K562 (cell line): ENCODE measurements around the gene GCNT2. TPM values are rescaled to one million over a fixed set of nuclear protein-coding genes. Genes with fewer than 3 reads are reported as not detected.

Source experiments
- FOXA1 ChIP-seq: fragments of 450-650 bp; IDR thresholded peaks from 2 replicates; pipeline ENCODE4 v1.6.1; 2016; ENCODE audit warnings: mild to moderate bottlenecking, borderline replicate concordance
- polyA plus RNA-seq, 8 experiments: library from polyadenylated mRNA; depleted of rRNA in 4 of 8; stranded (reverse) in 5 of 8; unstranded in 3 of 8; fragments of >200 nt; fragmentation: Nextera tagmentation in 2 of 8; fragmentation: Illumina TruSeq in 1 of 8; extraction: Ambion mirVana in 2 of 8; extraction: Trizol in 1 of 8; gene quantifications; 2 replicates each; pipeline versions ENCODE4 v1.2.1 to v1.2.3, GENCODE V29; 2011 to 2014; ENCODE audit warnings: inconsistent platforms in 1 of 8, missing spikeins in 1 of 8
- total RNA-seq, 7 experiments: library from RNA; depleted of rRNA in 6 of 7; stranded (reverse); fragments of >200 nt in 6 of 7; fragmentation: Illumina TruSeq in 2 of 7; extraction: Trizol in 2 of 7; gene quantifications; 2 replicates each; pipeline versions ENCODE4 v1.2.1 to v1.2.3, GENCODE V29; 2011 to 2021; ENCODE audit warnings: low replicate concordance in 1 of 7
- TF ChIP-seq, protein P1 (sequence below): fragments of 250-450 bp; sonication (Bioruptor Pico); IDR thresholded peaks from 2 replicates; pipeline ENCODE4 v1.4.0; 2020; ENCODE audit warnings: mild to moderate bottlenecking, moderate library complexity
- TF ChIP-seq, protein P2 (sequence below): fragments of 250-450 bp; sonication (Bioruptor Pico); IDR thresholded peaks from 2 replicates; pipeline ENCODE4 v1.5.0; 2020; ENCODE audit warnings: mild to moderate bottlenecking, borderline replicate concordance
- TF ChIP-seq, protein P3 (sequence below), 2 experiments: fragments of 450-650 bp in 1 of 2; sonication (generic) in 1 of 2; formaldehyde crosslinking in 1 of 2; IDR thresholded peaks; 2 replicates each; pipeline versions ENCODE4 v1.7.1 to v1.9.0; 2016 to 2022; ENCODE audit warnings: inconsistent platforms in 1 of 2, mild to moderate bottlenecking in 1 of 2, missing genetic modification reagents in 1 of 2

Gene GCNT2
- total and polyA plus RNA-seq, 9 of the 15 experiments (the other 6 are each of a cell fraction or from before 2014, with no cell fraction given) = 0.78 to 2.6 (median 1.6) TPM

GRCh38 chr6:10507715-10508114, 13.4 kb upstream of the GCNT2 start (continued):
- TF ChIP-seq, protein P1, sequence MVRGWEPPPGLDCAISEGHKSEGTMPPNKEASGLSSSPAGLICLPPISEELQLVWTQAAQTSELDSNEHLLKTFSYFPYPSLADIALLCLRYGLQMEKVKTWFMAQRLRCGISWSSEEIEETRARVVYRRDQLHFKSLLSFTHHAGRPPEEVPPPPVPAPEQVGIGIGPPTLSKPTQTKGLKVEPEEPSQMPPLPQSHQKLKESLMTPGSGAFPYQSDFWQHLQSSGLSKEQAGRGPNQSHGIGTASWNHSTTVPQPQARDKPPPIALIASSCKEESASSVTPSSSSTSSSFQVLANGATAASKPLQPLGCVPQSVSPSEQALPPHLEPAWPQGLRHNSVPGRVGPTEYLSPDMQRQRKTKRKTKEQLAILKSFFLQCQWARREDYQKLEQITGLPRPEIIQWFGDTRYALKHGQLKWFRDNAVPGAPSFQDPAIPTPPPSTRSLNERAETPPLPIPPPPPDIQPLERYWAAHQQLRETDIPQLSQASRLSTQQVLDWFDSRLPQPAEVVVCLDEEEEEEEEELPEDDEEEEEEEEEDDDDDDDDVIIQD (CRISPR knock-in tag) = no peak
- TF ChIP-seq, protein P2, sequence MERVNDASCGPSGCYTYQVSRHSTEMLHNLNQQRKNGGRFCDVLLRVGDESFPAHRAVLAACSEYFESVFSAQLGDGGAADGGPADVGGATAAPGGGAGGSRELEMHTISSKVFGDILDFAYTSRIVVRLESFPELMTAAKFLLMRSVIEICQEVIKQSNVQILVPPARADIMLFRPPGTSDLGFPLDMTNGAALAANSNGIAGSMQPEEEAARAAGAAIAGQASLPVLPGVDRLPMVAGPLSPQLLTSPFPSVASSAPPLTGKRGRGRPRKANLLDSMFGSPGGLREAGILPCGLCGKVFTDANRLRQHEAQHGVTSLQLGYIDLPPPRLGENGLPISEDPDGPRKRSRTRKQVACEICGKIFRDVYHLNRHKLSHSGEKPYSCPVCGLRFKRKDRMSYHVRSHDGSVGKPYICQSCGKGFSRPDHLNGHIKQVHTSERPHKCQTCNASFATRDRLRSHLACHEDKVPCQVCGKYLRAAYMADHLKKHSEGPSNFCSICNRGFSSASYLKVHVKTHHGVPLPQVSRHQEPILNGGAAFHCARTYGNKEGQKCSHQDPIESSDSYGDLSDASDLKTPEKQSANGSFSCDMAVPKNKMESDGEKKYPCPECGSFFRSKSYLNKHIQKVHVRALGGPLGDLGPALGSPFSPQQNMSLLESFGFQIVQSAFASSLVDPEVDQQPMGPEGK = no peak
- TF ChIP-seq FOXA1 = no peak
- TF ChIP-seq, protein P3, sequence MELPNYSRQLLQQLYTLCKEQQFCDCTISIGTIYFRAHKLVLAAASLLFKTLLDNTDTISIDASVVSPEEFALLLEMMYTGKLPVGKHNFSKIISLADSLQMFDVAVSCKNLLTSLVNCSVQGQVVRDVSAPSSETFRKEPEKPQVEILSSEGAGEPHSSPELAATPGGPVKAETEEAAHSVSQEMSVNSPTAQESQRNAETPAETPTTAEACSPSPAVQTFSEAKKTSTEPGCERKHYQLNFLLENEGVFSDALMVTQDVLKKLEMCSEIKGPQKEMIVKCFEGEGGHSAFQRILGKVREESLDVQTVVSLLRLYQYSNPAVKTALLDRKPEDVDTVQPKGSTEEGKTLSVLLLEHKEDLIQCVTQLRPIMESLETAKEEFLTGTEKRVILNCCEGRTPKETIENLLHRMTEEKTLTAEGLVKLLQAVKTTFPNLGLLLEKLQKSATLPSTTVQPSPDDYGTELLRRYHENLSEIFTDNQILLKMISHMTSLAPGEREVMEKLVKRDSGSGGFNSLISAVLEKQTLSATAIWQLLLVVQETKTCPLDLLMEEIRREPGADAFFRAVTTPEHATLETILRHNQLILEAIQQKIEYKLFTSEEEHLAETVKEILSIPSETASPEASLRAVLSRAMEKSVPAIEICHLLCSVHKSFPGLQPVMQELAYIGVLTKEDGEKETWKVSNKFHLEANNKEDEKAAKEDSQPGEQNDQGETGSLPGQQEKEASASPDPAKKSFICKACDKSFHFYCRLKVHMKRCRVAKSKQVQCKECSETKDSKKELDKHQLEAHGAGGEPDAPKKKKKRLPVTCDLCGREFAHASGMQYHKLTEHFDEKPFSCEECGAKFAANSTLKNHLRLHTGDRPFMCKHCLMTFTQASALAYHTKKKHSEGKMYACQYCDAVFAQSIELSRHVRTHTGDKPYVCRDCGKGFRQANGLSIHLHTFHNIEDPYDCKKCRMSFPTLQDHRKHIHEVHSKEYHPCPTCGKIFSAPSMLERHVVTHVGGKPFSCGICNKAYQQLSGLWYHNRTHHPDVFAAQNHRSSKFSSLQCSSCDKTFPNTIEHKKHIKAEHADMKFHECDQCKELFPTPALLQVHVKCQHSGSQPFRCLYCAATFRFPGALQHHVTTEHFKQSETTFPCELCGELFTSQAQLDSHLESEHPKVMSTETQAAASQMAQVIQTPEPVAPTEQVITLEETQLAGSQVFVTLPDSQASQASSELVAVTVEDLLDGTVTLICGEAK (IDR thresholded peaks at IDR 0.05) = no peak
- TF ChIP-seq, protein P3 (CRISPR knock-in tag; IDR thresholded peaks at IDR 0.05) = no peak
